Fibroblast of lung (primary cell): ENCODE measurements around the gene FAM219B.

Source experiments
- EZH2 ChIP-seq: IDR thresholded peaks from 2 replicates; pipeline ENCODE4 v1.5.1; 2012; ENCODE audit warnings: low read length, control low read depth, mild to moderate bottlenecking; ENCODE audit errors: missing control alignments
- TF ChIP-seq, protein P1 (sequence below), 2 donors: IDR thresholded peaks in 1 of 2; conservative IDR thresholded peaks in 1 of 2; 1 replicate in 1 of 2; 2 replicates in 1 of 2; pipeline ENCODE4 v1.5.1; 2011 to 2012; ENCODE audit warnings: low read length in 2 of 2, control low read depth in 1 of 2, inconsistent platforms in 1 of 2, low read depth in 1 of 2, mild to moderate bottlenecking in 1 of 2

DNA sequence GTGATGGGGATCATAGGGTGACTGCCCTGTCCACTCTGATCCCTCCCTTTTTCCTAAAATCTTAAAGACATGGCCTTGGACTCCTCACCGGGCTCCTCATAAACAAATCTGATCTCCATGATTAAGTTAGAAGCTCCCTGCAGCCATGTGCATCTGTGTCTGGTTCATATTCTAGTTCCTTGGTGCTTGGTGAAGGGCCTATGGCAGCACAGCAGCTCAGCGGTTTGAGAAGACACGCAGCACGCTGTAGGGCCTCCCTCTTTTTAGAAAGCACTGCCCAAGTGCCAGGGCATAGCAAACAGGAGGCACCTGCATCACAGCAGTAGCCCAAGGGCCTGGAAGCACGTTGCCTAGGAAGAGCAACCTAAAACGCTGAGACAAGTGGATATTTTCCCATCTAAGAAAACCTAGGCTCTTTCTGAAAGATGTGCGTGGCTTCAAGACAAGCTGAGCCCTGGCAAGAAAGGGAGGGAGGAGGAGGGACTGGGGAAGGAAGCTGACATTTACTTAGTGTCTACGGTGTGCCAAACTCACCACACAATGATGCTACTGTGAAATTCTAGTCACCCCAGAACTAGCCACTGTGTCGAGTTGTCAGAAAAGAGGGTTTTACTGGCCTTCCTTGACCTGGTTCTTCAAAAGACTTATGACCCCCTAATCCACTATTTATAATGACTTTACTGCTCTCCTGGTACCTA is 48.8 kb downstream of the FAM219B start:
- TF ChIP-seq, protein P1, sequence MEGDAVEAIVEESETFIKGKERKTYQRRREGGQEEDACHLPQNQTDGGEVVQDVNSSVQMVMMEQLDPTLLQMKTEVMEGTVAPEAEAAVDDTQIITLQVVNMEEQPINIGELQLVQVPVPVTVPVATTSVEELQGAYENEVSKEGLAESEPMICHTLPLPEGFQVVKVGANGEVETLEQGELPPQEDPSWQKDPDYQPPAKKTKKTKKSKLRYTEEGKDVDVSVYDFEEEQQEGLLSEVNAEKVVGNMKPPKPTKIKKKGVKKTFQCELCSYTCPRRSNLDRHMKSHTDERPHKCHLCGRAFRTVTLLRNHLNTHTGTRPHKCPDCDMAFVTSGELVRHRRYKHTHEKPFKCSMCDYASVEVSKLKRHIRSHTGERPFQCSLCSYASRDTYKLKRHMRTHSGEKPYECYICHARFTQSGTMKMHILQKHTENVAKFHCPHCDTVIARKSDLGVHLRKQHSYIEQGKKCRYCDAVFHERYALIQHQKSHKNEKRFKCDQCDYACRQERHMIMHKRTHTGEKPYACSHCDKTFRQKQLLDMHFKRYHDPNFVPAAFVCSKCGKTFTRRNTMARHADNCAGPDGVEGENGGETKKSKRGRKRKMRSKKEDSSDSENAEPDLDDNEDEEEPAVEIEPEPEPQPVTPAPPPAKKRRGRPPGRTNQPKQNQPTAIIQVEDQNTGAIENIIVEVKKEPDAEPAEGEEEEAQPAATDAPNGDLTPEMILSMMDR (conservative IDR thresholded peaks at IDR 0.05 in 1 of 2, IDR thresholded peaks at IDR 0.05 in 1 of 2; ENCODE audit: low read depth in 1 of 2, low read length in 2 of 2), result no peak
- TF ChIP-seq EZH2, result no peak
